Ovary (tissue), 3 donors: ENCODE measurements around the gene DICER1.

ENCODE experiments used
- CTCF ChIP-seq, 3 donors: fragments of 450-650 bp in 2 of 3; fragments of 200-600 bp in 1 of 3; IDR thresholded peaks; one replicate each; pipeline versions ENCODE4 v1.5.1 to v1.8.0; 2016 to 2022; ENCODE audit warnings: antibody characterized with exemption in 3 of 3, mild to moderate bottlenecking in 1 of 3
- POLR2A ChIP-seq: fragments of 450-650 bp; IDR thresholded peaks from one replicate; pipeline ENCODE4 v1.6.1; 2017; ENCODE audit warnings: antibody characterized with exemption, mild to moderate bottlenecking, moderate library complexity
- donor health status: DM: no; HTN: no; CAD: no.

GRCh38 chr14:95049952-95050351, 107.4 kb downstream of the DICER1 start:
- TF ChIP-seq POLR2A: no peak
- no peak for TF ChIP-seq CTCF (IDR thresholded peaks at IDR 0.05)
